Activated T-helper 1 cell treated with Interleukin-2 at 50 U/mL for 16 hours (primary cell): Measurements from ENCODE around the gene CLPX.
A peak's percentile ranks its signal among the peaks of the same experiment; 100 is the strongest.
"Not testable (repeated sequence)": the region's sequence is repeated elsewhere in the genome, so short reads cannot be mapped to it uniquely, and the experiment has no call there.

Experiments used
- DNase-seq: peaks from one replicate; pipeline ENCODE4 v3.0.0-alpha.2; 2020; ENCODE audit warnings: low read depth

Gene CLPX

GRCh38 chr15:65184868-65185717, at the start of gene CLPX:
CLPX (minus strand) TSS chr15:65185342; CDS start chr15:65185153, 189 bp downstream.
- DNase-seq, result peak; percentile 87

- no peak for DNase-seq
These were observed 48.6 kb upstream of the CLPX start for GRCh38 chr15:65233696-65234095.

- DNase-seq, result no peak
These were observed 47.4 kb upstream of the CLPX start for GRCh38 chr15:65232520-65232919.

- no peak for DNase-seq
These were observed 46.2 kb upstream of the CLPX start for GRCh38 chr15:65231306-65231705.

- DNase-seq, result not testable (repeated sequence)
These were observed 41.8 kb upstream of the CLPX start for GRCh38 chr15:65226901-65227300.

- no peak for DNase-seq
These were observed 41.1 kb upstream of the CLPX start for GRCh38 chr15:65226221-65226620.

- DNase-seq, result no peak
These were observed 38.9 kb upstream of the CLPX start for GRCh38 chr15:65223996-65224395.

GRCh38 chr15:65222891-65223290, 37.7 kb upstream of the CLPX start:
- no peak for DNase-seq

GRCh38 chr15:65221697-65222096, 36.6 kb upstream of the CLPX start:
- no peak for DNase-seq

GRCh38 chr15:65219137-65219536, 34.0 kb upstream of the CLPX start:
- DNase-seq, result no peak

- DNase-seq, result no peak
These were observed 32.7 kb upstream of the CLPX start for GRCh38 chr15:65217526-65218482.

- DNase-seq, result no peak
These were observed 30.4 kb upstream of the CLPX start for GRCh38 chr15:65215496-65215895.

GRCh38 chr15:65214010-65214409, 28.9 kb upstream of the CLPX start:
- DNase-seq, result no peak

GRCh38 chr15:65213241-65213640, 28.1 kb upstream of the CLPX start:
- no peak for DNase-seq

GRCh38 chr15:65212097-65212496, 27.0 kb upstream of the CLPX start:
- no peak for DNase-seq

- DNase-seq, result no peak
These were observed 26.4 kb upstream of the CLPX start for GRCh38 chr15:65211482-65211982.

- no peak for DNase-seq
These were observed 25.8 kb upstream of the CLPX start, which contains the start of gene CILP for GRCh38 chr15:65210770-65211481. CILP (minus strand) TSS chr15:65211473; CDS start chr15:65209755, 1,718 bp downstream.

GRCh38 chr15:65209701-65210643, 24.8 kb upstream of the CLPX start:
- no peak for DNase-seq

GRCh38 chr15:65208647-65209046, 23.5 kb upstream of the CLPX start:
- DNase-seq, result no peak

- DNase-seq, result no peak
These were observed 22.2 kb upstream of the CLPX start for GRCh38 chr15:65207280-65207840.
